GM12878 (cell line): ENCODE data around the gene KATNBL1. TPM values are rescaled to one million over a fixed set of nuclear protein-coding genes. Genes with fewer than 3 reads are reported as not detected.
A peak's percentile ranks its signal among the peaks of the same experiment; 100 is the strongest.

Experiments
- ATF2 ChIP-seq: IDR thresholded peaks from 2 replicates; pipeline ENCODE4 v1.6.1; 2012; ENCODE audit warnings: low read length, inconsistent platforms
- CTCF ChIP-seq, 3 experiments: IDR thresholded peaks in 2 of 3; conservative IDR thresholded peaks in 1 of 3; 2 replicates each; pipeline ENCODE4 v1.5.1; 2011; ENCODE audit warnings: low read depth in 3 of 3, low read length in 3 of 3, mild to moderate bottlenecking in 3 of 3, control low read depth in 2 of 3, moderate library complexity in 2 of 3, inconsistent platforms in 1 of 3, mixed read lengths in 1 of 3; ENCODE audit not compliant: control insufficient read depth in 2 of 3, insufficient read depth in 1 of 3; ENCODE audit errors: extremely low read depth in 1 of 3
- CUX1 ChIP-seq: IDR thresholded peaks from 2 replicates; pipeline ENCODE4 v1.6.1; 2012; ENCODE audit warnings: improper control_type of control experiment, low read depth, low read length; ENCODE audit not compliant: insufficient replicate concordance
- FOXM1 ChIP-seq: IDR thresholded peaks from 2 replicates; pipeline ENCODE4 v1.6.1; 2012; ENCODE audit warnings: low read depth, mild to moderate bottlenecking, inconsistent platforms, low read length, moderate library complexity
- GABPA ChIP-seq: IDR thresholded peaks from 2 replicates; pipeline ENCODE4 v1.6.1; 2014; ENCODE audit warnings: antibody characterized with exemption, low read depth, mild to moderate bottlenecking, inconsistent platforms
- GATAD2B ChIP-seq: fragments of 450-650 bp; conservative IDR thresholded peaks from 2 replicates; pipeline ENCODE4 v1.6.1; 2017; ENCODE audit warnings: low read depth, mild to moderate bottlenecking, moderate library complexity
- HDGF ChIP-seq: fragments of 450-650 bp; IDR thresholded peaks from 2 replicates; pipeline ENCODE4 v1.6.1; 2016; ENCODE audit warnings: antibody characterized with exemption
- KAT2A ChIP-seq: conservative IDR thresholded peaks from 2 replicates; pipeline ENCODE4 v1.6.1; 2011; ENCODE audit warnings: low read depth, low read length; ENCODE audit not compliant: control insufficient read depth
- MEF2A ChIP-seq: IDR thresholded peaks from 2 replicates; pipeline ENCODE4 v1.6.1; 2011; ENCODE audit warnings: low read depth, mild to moderate bottlenecking, low read length, moderate library complexity; ENCODE audit not compliant: insufficient read depth
- MTA2 ChIP-seq: fragments of 450-650 bp; IDR thresholded peaks from 2 replicates; pipeline ENCODE4 v1.6.1; 2016; ENCODE audit warnings: low read depth, mild to moderate bottlenecking, moderate library complexity
- NFIC ChIP-seq: IDR thresholded peaks from 2 replicates; pipeline ENCODE4 v1.6.1; 2012; ENCODE audit warnings: low read depth, mild to moderate bottlenecking, inconsistent platforms, low read length, moderate library complexity
- NR2C2 ChIP-seq: IDR thresholded peaks from 2 replicates; pipeline ENCODE4 v1.6.1; 2011; ENCODE audit warnings: borderline replicate concordance, low read depth; ENCODE audit not compliant: control insufficient read depth, insufficient read length
- PAX5 ChIP-seq: IDR thresholded peaks from 2 replicates; pipeline ENCODE4 v1.6.1; 2011; ENCODE audit warnings: low read depth, low read length, borderline replicate concordance
- POLR2A ChIP-seq: IDR thresholded peaks from 2 replicates; pipeline ENCODE4 v1.6.1; 2011; ENCODE audit warnings: low read depth, mild to moderate bottlenecking, low read length
- RB1 ChIP-seq: fragments of 450-650 bp; formaldehyde crosslinking; IDR thresholded peaks from 2 replicates; pipeline ENCODE4 v1.6.1; 2017; ENCODE audit warnings: mild to moderate bottlenecking, borderline replicate concordance
- SMAD1 ChIP-seq: fragments of 450-650 bp; IDR thresholded peaks from 2 replicates; pipeline ENCODE4 v1.6.1; 2018; ENCODE audit warnings: mild to moderate bottlenecking, low read depth; ENCODE audit not compliant: partially characterized antibody
- SMARCA5 ChIP-seq: fragments of 450-650 bp; IDR thresholded peaks from 2 replicates; pipeline ENCODE4 v1.6.1; 2017; ENCODE audit warnings: mild to moderate bottlenecking
- ZBTB11 ChIP-seq: fragments of 450-650 bp; formaldehyde crosslinking; IDR thresholded peaks from 2 replicates; pipeline ENCODE4 v1.5.0; 2022; ENCODE audit warnings: mild to moderate bottlenecking, missing genetic modification characterization
- polyA plus RNA-seq, 11 experiments: library from polyadenylated mRNA; depleted of rRNA in 4 of 11; unstranded in 6 of 11; stranded (reverse) in 5 of 11; fragments of >200 nt; fragmentation: Nextera tagmentation in 4 of 11; fragmentation: Illumina TruSeq in 1 of 11; extraction: Ambion mirVana in 4 of 11; extraction: Trizol in 1 of 11; gene quantifications; 1 replicate in 1 of 11; 2 replicates in 10 of 11; pipeline versions ENCODE4 v1.2.1 to v1.2.3, GENCODE V29; 2011 to 2016; ENCODE audit warnings: inconsistent platforms in 2 of 11, missing spikeins in 2 of 11, low read depth in 1 of 11
- total RNA-seq, 4 experiments: library from RNA; depleted of rRNA in 3 of 4; stranded (reverse); fragments of >200 nt in 3 of 4; fragmentation: Illumina TruSeq in 1 of 4; extraction: Trizol in 1 of 4; gene quantifications; 2 replicates each; pipeline versions ENCODE4 v1.2.1 to v1.2.3, GENCODE V29; 2013 to 2021

Gene KATNBL1
- total and polyA plus RNA-seq, 10 of the 15 experiments (the other 5 are each of a cell fraction or from before 2014, with no cell fraction given), result 7.8 to 58.8 (median 30.1) TPM

- 0 out of 2 replicates have a peak, but pooled peaks have one; percentile 33 for TF ChIP-seq PAX5
- no peak for TF ChIP-seq ZBTB11 (CRISPR knock-in tag)
- no peak for TF ChIP-seq CTCF (IDR thresholded peaks at IDR 0.05 in 2 of 3, conservative IDR thresholded peaks at IDR 0.05 in 1 of 3; ENCODE audit: control insufficient read depth in 2 of 3, extremely low read depth in 1 of 3, insufficient read depth in 1 of 3, low read depth in 3 of 3, low read length in 3 of 3)
- TF ChIP-seq RB1, result no peak
- peak; percentile 12 for TF ChIP-seq SMAD1
- 0 out of 2 replicates have a peak, but pooled peaks have one; percentile 24 for TF ChIP-seq MEF2A
- TF ChIP-seq FOXM1, result no peak
- TF ChIP-seq POLR2A, result peak; percentile 97
- TF ChIP-seq NFIC, result no peak
- TF ChIP-seq MTA2, result no peak
- TF ChIP-seq KAT2A, result no peak
- TF ChIP-seq ATF2, result no peak
- no peak for TF ChIP-seq NR2C2
- no peak for TF ChIP-seq HDGF
- peak; percentile 88 for TF ChIP-seq GABPA
- TF ChIP-seq CUX1, result no peak
- 0 out of 2 replicates have a peak, but pooled peaks have one; percentile 7 for TF ChIP-seq SMARCA5
- peak; percentile 42; the same call in 1 of the 2 replicates for TF ChIP-seq GATAD2B
Measured at GRCh38 chr15:34101366-34102174, 108.3 kb downstream of the KATNBL1 start, which contains the start of the genes EMC7 and PGBD4 (continued).
